Glomerular visceral epithelial cell (primary cell): ENCODE results near the gene HMCN1.
A peak's percentile ranks its signal among the peaks of the same experiment; 100 is the strongest.

ENCODE experiments used
- DNase-seq: peaks from one replicate; pipeline ENCODE4 v3.0.0-alpha.2; 2016; ENCODE audit errors: extremely low spot score

The HMCN1 gene

GRCh38 chr1:186089940-186090339 is 355.7 kb downstream of the HMCN1 start:
- DNase-seq: no peak

DNA sequence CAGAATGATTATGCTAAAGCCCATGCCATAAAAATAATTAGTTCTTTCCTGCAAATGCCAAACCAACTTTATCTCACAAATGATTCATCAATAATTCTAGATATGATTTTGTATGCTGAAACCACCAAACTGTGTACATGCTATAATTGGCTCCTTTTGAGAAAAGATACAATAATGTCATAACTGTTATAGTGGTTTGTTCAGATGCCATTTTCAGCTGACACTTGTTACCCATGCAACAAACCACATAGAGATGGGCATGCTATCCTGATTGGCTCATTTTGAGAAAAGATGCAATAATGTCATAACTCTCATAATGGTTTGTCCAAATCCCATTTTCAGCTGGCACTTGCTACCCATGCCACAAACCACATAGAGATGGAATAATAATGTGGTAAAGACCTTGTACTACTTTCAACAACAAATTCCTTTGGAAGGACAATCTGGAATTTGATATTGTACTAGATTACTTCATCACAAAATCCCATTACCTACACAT is 357.1 kb downstream of the HMCN1 start:
- peak; percentile 31 for DNase-seq

GRCh38 chr1:186093437-186093836 is 359.2 kb downstream of the HMCN1 start:
- DNase-seq: no peak

DNA sequence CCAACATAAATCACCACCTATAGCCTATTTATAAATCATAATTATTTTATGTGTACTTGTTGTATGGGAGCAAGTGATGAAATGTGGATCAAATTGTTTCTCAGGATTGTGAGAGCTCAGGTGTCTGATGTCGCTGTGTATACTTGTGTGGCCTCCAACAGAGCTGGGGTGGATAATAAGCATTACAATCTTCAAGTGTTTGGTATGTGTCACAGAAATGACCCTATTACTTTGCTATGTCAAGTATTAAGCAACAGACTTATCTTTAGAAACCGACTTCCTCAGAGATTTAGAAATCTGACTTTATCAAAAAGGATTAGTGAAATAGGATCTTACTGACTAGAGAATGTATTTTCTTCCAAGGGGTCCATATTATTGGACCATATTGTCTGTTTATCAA is 360.0 kb downstream of the HMCN1 start:
- peak; percentile 39 for DNase-seq

- DNase-seq: no peak
These were observed 365.3 kb downstream of the HMCN1 start for GRCh38 chr1:186099336-186100104.

- no peak for DNase-seq
These were observed 367.9 kb downstream of the HMCN1 start for GRCh38 chr1:186102107-186102506.

- DNase-seq: peak; percentile 53
These were observed 368.5 kb downstream of the HMCN1 start for GRCh38 chr1:186102547-186103148.

GRCh38 chr1:186104459-186104858 is 370.3 kb downstream of the HMCN1 start:
- no peak for DNase-seq

DNA sequence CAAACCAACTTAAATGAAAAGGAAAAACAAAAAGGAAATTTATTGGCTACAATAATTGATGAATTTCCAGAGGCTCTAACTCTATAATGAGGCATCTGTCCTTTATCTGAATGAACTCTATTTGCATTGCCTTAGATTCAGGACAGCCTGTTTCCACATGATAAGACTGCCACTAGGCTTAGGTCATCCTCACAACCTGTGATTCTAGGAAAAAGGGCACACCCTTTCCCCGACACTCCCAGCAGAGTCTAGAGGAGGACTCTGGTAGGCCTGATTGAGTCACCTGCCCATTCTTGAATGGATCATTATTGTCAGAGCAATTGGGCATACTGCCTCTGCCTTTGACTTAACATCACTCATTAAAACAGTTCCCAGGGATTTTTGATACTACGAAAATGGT is 378.1 kb downstream of the HMCN1 start:
- DNase-seq: no peak

GRCh38 chr1:186113461-186113860 is 379.3 kb downstream of the HMCN1 start:
- DNase-seq: no peak

DNA sequence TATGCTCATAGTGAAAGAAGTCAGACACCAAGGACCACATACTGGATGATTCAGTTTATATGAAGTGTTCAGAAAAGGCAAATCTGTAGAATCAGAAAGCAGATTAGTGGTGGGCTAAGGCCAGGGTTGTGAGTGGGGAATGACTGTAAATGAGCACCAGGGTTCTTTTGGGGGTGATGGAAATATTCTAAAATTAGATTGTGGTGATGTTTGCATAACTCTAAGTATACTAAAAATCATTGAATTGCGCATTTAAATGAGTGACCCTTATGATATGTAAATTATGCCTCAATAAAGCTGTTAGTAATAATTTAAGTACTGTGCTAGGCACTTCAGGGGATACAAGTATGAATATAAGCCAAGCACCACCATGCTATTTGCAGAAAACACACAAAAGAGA is 384.5 kb downstream of the HMCN1 start:
- no peak for DNase-seq

- DNase-seq: no peak
These were observed 388.6 kb downstream of the HMCN1 start for GRCh38 chr1:186122837-186123236.

DNA sequence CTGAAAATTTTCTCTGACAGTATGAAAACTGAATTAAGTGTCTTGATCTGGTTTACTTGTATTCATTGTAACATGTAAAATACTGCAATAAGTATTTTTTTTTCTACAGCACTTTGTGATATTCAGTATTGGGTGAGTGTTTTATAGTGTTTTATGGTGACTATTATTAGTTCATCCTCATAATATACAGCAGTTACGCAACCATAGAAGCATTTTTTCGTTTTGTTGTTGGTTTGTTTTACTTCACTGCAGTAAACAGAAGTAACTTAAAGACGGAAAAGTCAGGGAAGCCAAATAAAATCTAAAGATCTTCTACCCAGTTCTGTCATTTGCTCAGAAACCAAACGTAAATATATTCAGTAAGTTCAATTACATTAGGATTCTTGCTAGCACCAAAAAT is 390.8 kb downstream of the HMCN1 start:
- DNase-seq: no peak

DNA sequence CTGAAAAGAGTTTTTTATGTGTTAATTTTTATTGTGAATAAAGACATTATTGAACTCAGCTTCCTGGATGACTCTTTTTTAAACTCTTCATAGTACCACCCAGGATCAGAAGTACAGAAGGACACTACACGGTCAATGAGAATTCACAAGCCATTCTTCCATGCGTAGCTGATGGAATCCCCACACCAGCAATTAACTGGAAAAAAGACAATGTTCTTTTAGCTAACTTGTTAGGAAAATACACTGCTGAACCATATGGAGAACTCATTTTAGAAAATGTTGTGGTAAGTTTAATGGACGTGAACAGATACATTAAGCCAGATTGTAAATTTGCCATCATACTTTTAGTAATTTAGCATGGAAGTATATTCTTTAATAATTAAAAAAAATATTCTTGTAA is 391.3 kb downstream of the HMCN1 start:
- DNase-seq: no peak

DNA sequence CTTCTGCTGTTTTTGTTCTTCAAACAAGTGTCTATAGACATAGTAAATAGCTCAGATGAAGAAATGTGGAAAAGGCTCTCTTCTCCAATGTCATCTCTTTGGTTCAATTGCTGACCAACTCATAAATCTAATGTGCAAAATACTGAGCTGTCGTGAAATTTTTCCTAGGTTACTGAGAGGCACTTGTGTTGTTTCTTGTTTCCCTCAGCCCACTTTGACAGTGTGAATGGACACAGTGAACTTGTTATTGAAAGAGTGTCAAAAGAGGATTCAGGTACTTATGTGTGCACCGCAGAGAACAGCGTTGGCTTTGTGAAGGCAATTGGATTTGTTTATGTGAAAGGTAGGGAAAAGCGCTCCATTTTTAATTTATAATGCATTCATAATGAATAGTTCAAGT is 395.6 kb downstream of the HMCN1 start:
- no peak for DNase-seq

DNA sequence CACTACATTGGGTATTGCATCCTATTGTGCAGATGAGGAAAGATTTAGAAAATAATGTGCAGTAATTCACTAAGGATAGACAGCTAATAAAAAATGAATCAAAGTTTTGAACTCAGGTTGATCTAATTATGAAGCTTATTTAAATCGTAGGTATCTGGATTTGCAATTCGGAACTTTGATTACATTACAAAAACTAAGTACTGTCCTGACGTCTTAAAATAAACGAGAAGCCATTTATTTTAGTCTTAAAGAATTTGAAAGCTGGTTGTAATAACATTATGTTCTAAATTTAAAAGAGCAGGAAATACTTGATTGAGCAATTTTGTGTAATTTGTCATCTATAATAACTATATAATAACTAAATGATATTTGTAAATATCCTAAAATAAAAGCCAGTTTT is 404.9 kb downstream of the HMCN1 start:
- DNase-seq: no peak

GRCh38 chr1:186139701-186140100 is 405.5 kb downstream of the HMCN1 start:
- DNase-seq: peak; percentile 11

DNA sequence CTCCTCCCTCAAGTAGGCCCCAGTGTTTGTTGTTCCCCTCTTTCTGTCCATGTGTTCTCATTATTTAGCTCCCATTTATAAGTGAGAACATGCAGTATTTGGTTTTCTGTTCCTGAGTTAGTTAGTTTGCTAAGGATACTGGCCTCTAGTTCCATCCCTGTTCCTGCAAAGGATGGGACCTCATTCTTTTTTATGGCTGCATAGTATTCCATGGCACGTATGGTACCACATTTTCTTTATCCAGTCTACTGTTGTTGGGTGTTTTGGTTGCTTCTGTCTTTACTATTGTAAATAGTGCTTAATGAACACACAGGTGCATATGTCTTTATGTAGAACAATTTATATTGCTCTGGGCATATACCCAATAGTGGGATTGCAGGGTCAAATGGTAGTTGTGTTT is 408.0 kb downstream of the HMCN1 start:
- no peak for DNase-seq

GRCh38 chr1:186142916-186143315 is 408.7 kb downstream of the HMCN1 start:
- DNase-seq: no peak

DNA sequence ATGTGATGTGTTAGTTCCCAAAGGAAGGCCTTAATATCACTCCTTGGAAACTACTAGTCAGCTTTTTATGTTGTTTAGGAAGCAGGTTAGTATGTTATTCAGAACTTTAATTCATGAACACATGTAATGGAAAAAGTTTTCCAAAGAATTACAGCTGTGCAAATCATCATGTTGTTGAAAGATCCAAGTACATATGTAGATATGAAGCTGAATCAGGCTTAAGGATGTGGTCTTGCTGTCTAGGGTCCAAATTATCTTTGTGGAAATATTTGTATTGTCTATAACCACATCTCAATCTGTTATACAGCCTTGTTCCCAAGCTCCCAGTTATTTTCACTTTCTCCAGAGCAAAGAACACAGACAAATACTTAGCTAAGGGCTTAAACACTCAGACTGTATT is 409.3 kb downstream of the HMCN1 start:
- DNase-seq: no peak

GRCh38 chr1:186144505-186144904 is 410.3 kb downstream of the HMCN1 start:
- DNase-seq: no peak

DNA sequence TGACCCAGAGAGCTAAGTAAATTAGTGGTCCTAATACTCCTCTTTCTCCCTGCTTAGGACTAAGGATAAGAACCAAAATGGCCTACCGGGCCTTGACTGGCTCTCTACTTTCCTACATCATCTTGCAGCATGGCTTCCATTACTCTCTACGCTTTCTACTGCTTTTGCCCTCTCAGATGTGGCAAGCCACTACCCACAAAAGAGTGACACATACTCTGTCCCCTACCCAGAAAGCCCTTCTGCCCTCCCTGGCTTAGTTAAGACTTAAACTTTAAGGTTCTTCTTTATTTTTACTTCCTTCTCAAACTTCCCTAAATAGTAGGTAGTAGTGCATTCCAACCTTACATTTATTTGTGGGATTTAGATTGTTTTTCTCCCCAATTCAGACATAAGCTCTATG is 412.8 kb downstream of the HMCN1 start:
- no peak for DNase-seq

- no peak for DNase-seq
These were observed 415.4 kb downstream of the HMCN1 start for GRCh38 chr1:186149591-186149990.

DNA sequence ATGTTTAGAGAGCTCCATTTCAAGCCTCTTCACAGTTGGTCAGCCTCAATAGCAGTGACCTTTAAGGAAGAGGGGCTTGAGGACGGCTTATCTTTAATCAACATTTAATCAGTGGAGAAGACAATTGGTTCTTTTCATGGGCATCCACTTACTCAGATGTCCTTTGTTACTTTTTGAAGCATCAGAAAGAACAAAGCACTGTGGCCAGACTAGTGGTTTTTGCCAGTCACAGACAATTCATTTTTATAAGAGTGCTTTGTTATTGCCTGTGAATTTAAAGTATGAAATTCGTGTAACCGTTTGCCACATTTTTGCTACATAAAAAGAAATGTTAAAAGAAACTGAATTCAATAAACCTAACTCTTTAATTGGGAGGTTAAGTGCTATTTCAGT is 418.0 kb downstream of the HMCN1 start:
- no peak for DNase-seq
